GM19238 (cell line): ENCODE measurements around the gene PTDSS2.
"Not testable (repeated sequence)": the region's sequence is repeated elsewhere in the genome, so short reads cannot be mapped to it uniquely, and the experiment has no call there.

Source experiments
- DNase-seq: peaks from one replicate; pipeline ENCODE4 v3.0.0; 2011; ENCODE audit warnings: low spot score; ENCODE audit not compliant: insufficient read length

Gene PTDSS2

DNA sequence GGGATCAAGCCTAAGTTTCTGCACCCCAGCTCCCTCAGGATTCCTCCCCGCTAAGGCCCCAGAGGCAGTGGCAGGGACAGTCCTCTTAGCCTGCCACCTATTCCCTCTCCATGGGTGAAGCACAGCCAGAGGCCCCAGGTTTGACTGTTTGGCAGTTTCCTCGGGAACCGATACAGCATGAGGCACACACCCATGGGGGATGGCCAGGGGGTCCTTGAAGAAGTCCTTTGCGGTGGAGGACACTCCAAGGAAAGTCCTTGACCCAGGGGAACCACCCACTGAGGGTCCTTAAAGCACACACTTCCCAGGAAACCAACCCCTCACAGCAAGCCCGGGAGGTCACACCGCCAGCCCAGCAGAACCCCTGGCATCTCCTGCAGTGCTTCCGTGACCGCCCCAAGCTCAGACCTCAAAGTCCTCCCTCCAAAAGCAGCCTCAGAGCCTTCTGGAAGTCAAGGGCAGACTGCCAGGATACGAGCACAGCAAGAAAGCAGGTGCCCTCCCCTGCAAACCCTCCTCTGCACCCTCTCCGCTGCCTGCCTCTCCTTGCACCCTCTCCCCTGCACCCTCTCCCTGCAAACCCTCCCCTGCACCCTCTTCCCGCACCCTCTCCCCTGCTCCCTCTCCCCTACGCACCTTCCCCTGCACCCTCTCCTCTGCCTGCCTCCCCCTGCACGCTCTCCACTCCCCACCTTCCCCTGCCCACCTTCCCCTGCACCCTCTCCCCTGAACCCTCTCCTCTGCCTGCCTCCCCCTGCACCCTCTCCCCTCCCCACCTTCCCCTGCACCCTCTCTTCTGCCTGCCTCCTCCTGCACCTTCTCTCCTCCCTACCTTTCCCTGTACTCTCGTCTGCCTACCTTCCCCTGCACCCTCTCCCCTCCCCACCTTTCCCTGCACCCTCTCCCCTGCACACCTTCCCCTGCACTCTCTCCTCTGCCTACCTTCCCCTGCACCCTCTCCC lies 36.7 kb upstream of the PTDSS2 start:
- DNase-seq, result no peak

DNA sequence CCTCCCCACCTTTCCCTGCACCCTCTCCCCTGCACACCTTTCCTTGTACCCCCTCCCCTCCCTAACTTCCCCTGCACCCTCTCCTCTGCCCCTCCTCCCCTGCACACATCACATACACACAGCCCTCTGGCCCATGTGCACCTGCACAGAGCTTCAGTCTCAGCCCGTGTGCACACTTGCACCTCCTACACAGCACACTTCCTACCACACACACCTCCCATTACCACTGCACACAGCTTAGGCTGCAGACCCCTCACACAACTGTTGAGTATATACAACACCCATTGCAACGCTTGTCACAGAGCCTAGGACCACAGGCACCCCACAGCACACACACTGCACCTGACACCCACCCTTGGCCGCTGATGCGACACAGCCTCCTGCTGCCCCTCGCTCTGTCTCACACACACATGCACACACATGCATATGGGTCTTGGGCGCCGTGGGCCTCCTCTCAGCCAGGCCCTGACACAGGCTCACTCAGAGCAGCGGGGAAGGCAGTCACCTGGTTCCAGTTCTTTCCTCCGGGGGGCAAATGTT lies 35.7 kb upstream of the PTDSS2 start:
- DNase-seq, result no peak

- DNase-seq, result no peak
These were observed 34.4 kb upstream of the PTDSS2 start for GRCh38 chr11:415640-416041.

- DNase-seq, result no peak
These were observed 33.9 kb upstream of the PTDSS2 start for GRCh38 chr11:416051-416756.

GRCh38 chr11:416757-417621 lies 33.1 kb upstream of the PTDSS2 start:
- no peak for DNase-seq

GRCh38 chr11:417652-418342 lies 32.3 kb upstream of the PTDSS2 start:
- DNase-seq, result no peak

- DNase-seq, result no peak
These were observed 31.5 kb upstream of the PTDSS2 start for GRCh38 chr11:418343-419247.

- no peak for DNase-seq
These were observed 30.7 kb upstream of the PTDSS2 start for GRCh38 chr11:419248-420005.

DNA sequence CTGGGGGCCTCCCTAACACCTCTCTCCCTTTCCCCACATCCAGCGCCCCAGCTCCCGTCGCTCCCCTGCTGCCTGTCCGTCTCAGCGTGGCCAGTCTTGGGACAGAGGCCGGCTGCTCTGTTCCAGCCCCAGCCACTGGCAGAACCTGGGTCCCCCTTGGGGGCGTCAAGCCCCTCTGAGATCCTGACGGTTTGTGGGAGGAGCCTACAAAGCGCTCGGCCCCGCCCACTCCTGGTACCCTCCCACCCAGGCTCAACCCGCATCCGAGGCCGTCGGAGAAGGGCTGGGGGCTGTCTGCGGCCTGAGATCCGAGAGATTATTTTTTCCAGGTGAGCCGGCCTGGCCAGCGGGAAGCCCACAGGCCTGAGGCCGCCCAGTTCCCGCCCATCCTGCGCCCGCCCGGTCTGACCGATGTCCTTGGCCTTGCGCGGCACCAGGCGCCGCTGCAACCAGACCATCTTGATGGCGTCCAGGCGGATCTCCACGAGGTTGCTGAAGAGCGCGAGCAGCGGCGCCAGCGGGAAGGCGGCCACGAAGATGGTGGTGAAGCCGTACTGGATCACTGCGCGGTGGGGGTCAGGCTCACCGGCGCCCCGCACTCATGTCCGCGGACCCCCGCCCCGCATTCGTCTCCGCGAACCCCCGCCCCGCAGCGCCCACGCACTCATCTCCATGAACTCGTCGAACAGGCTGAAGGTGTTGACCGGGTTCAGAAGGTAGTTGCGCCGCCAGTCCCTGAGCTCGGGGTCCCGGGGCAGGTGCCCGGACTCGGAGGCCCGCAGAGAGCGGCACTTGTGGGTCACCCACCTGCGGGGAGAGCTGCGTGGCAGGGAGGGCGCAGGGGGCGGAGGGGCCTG lies 29.8 kb upstream of the PTDSS2 start:
- no peak for DNase-seq

- DNase-seq, result no peak
These were observed 29.2 kb upstream of the PTDSS2 start for GRCh38 chr11:420911-421321.

GRCh38 chr11:422249-422656 lies 27.8 kb upstream of the PTDSS2 start:
- DNase-seq, result no peak

DNA sequence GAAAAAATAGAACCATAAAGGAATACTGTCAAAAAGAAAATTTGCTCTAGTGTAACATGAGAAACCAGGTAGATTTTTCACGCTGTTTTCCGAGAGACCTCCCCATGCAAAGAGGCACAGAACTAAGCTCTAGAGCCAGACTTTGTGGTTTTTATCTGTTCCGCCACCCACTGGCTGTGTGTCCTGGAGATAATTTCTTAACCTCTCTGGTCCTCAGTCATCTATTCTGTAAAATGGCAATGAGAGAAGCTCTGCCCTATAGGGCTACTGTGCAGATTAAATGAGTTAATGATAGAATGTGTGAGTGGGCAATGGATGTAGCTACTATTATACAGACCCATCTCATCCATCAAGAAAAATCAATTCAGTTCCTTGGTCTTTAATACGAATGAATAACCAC lies 25.8 kb upstream of the PTDSS2 start:
- no peak for DNase-seq

DNA sequence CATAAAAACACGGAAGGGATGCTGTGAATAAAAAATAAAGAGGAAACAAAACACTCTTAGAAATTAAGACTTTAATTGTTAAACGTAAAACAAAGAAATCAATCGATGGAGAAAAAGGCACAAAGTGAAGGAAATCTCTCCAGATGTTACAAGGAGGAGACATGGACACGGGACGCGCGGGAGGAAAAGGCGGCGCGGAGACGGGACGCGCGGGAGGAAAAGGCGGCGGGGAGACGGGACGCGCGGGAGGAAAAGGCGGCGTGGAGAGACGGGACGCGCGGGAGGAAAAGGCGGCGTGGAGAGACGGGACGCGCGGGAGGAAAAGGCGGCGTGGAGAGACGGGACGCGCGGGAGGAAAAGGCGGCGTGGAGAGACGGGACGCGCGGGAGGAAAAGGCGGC lies 25.3 kb upstream of the PTDSS2 start:
- DNase-seq, result not testable (repeated sequence)

- no peak for DNase-seq
These were observed 24.8 kb upstream of the PTDSS2 start for GRCh38 chr11:425301-425700.

DNA sequence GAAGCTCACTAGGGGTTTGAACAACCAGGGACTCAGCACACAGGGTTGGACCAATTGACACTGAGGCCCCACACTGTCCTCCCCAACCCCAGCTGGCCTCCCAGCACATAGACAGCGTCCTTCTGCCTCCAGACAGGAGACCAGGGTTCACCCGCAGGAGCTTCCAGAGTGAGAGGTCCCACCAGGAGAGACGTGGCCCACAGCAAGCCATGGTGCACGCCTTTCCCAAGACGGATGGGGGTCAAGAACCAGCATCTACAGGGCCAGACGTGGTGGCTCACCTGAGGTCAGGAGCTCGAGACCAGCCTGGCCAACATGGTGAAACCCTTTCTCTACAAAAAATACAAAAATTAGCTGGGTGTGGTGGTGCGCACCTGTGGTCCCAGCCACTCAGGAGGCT lies 23.2 kb upstream of the PTDSS2 start:
- DNase-seq, result no peak

DNA sequence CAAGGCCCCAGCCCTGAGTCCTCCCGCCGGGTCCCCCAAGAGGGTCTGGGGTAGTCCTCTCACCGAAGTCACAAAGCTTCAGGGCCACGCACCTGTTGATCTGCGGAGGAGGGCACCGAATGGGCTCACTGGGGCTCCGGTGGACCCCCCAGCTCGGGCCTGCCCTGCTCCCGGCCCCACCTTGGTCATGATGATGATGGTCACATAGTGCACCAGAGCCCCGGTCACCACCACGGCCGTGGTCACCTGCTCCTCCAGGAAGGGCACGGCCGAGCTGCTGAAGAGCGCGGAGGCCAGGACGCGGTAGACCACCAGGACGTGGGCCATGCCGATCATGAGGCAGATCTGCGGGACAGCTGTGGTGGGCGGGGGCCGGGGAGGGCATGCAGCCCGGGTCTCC lies 21.8 kb upstream of the PTDSS2 start:
- no peak for DNase-seq

- DNase-seq, result no peak
These were observed 20.7 kb upstream of the PTDSS2 start for GRCh38 chr11:429391-429790.

DNA sequence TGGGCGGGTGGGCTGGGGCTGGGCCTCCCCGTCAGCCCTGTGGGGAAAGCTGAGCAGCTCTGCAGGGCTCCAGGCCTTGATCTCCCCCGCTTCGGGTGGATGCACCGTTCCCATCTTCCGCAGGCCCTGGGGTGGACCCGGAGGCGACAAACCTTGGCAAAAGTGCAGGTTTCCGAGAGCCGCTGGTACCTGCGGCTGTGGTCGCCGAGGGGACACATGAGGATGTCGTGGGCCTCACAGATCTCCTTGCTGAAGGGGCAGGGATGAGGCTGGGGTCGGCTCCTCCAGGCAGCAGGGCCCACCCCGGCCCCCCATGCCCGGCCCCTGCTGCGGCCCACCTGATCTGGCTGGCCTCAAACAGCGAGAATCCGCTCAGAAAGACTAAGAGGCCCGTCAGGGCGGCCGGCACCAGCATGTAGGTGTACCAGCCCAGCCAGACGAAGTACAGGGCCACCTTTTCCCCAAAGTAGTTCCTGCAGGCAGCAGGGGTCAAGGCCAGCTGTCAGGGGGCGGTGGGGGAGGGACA lies 20.1 kb upstream of the PTDSS2 start:
- no peak for DNase-seq
